ENCODE results near the gene CAPN5. TPM values are rescaled to one million over a fixed set of nuclear protein-coding genes. Genes with fewer than 3 reads are reported as not detected.

The CAPN5 gene
- total and polyA plus RNA-seq, 2 experiments from 2014 or later, result 10.2 to 32.2 TPM

- Mint-ChIP-seq H3K27me3 (ENCODE audit: insufficient read depth, low read depth, poor library complexity) (peaks cover 13% of the 10 kb centered on the region), H3K4me1 (peaks cover 8% of the 10 kb centered on the region; the same call in 2 of the 3 replicates), H3K27ac (no peak overlapping the region), H3K36me3 (ENCODE audit: low read depth) (peaks cover 5% of the 10 kb centered on the region; the same call in 1 of the 3 replicates), H3K4me3 (no peak overlapping the region), H3K9me3 (no peaks in the 10 kb centered on the region)
- Histone ChIP-seq H3K9me2 (ENCODE audit: insufficient read depth) (no peaks in the 10 kb centered on the region), H2AFZ (no peak overlapping the region), H3K27me3 (ENCODE audit: insufficient read depth) (no peaks in the 10 kb centered on the region), H3K36me3 (ENCODE audit: insufficient read depth) (no peaks in the 10 kb centered on the region), H3K27ac (ENCODE audit: low read depth) (no peak overlapping the region), H3K4me2 (no peak overlapping the region), H3K79me2 (replicated peaks; ENCODE audit: insufficient read depth) (no peaks in the 10 kb centered on the region), H3K4me1 (ENCODE audit: insufficient read depth) (no peaks in the 10 kb centered on the region; the same call in 1 of the 2 replicates), H4K20me1 (replicated peaks; ENCODE audit: insufficient read depth) (no peaks in the 10 kb centered on the region; the same call in 1 of the 2 replicates), H3K4me3 (no peak overlapping the region), H3F3A (replicated peaks; ENCODE audit: low read depth) (no peaks in the 10 kb centered on the region)
- DNase-seq (ENCODE audit: low spot score) (no peak), ATAC-seq (no peak)
- no peak for TF ChIP-seq POLR2AphosphoS5 (IDR thresholded peaks at IDR 0.05; ENCODE audit: low read depth)
Observed at GRCh38 chr11:77121876-77122575, 55.3 kb downstream of the CAPN5 start.

GRCh38 chr11:77122576-77123212, 55.9 kb downstream of the CAPN5 start:
- no peak overlapping the region for H3K4me3 Mint-ChIP-seq
- Histone ChIP-seq H3K36me3 (ENCODE audit: insufficient read depth) (no peaks in the 10 kb centered on the region), H3K4me1 (ENCODE audit: insufficient read depth) (peaks cover 2% of the 10 kb centered on the region), H3F3A (replicated peaks; ENCODE audit: low read depth) (0 out of 2 replicates have a peak, but pooled peaks cover 4% of the 10 kb centered on the region), H4K20me1 (replicated peaks; ENCODE audit: insufficient read depth) (no peaks in the 10 kb centered on the region; the same call in 1 of the 2 replicates), H3K4me2 (no peak overlapping the region), H2AFZ (no peak overlapping the region), H3K27ac (ENCODE audit: low read depth) (no peak overlapping the region), H3K79me2 (replicated peaks; ENCODE audit: insufficient read depth) (no peaks in the 10 kb centered on the region), H3K27me3 (ENCODE audit: insufficient read depth) (no peaks in the 10 kb centered on the region), H3K4me3 (no peak overlapping the region), H3K9me2 (ENCODE audit: insufficient read depth) (no peaks in the 10 kb centered on the region)
- no peak overlapping the region for H3K27ac Mint-ChIP-seq
- ATAC-seq (no peak), DNase-seq (ENCODE audit: low spot score) (no peak)
- peaks cover 16% of the 10 kb centered on the region for H3K27me3 Mint-ChIP-seq (ENCODE audit: insufficient read depth, low read depth, poor library complexity)
- no peaks in the 10 kb centered on the region for H3K9me3 Mint-ChIP-seq
- peaks cover 5% of the 10 kb centered on the region; the same call in 1 of the 3 replicates for H3K36me3 Mint-ChIP-seq (ENCODE audit: low read depth)
- H3K4me1 Mint-ChIP-seq, result peaks cover 11% of the 10 kb centered on the region; the same call in 2 of the 3 replicates
- TF ChIP-seq ETS1 (IDR thresholded peaks at IDR 0.05) (no peak), ZNF462 (CRISPR knock-in tag; IDR thresholded peaks at IDR 0.05) (no peak), ZNF331 (CRISPR knock-in tag; IDR thresholded peaks at IDR 0.05; ENCODE audit: low read depth) (no peak), EZH2phosphoT487 (IDR thresholded peaks at IDR 0.05; ENCODE audit: unreplicated experiment) (no peak), ZNF114 (CRISPR knock-in tag; IDR thresholded peaks at IDR 0.05) (no peak), CTCF (conservative IDR thresholded peaks at IDR 0.05; ENCODE audit: low read depth in 2 of 2) (no peak), NANOG (IDR thresholded peaks at IDR 0.05; ENCODE audit: borderline replicate concordance) (no peak), CREB1 (CRISPR knock-in tag; IDR thresholded peaks at IDR 0.05; ENCODE audit: low read depth) (no peak), EZH2 (IDR thresholded peaks at IDR 0.05; ENCODE audit: low read depth, unreplicated experiment) (no peak), POLR2AphosphoS5 (IDR thresholded peaks at IDR 0.05; ENCODE audit: low read depth) (no peak), JUNB (IDR thresholded peaks at IDR 0.05; ENCODE audit: unreplicated experiment) (no peak), STAT1 (IDR thresholded peaks at IDR 0.05; ENCODE audit: unreplicated experiment) (no peak)

Measured in GM23338 (cell line).